Keratinocyte (primary cell): ENCODE data around the gene VN1R5. TPM values are rescaled to one million over a fixed set of nuclear protein-coding genes. Genes with fewer than 3 reads are reported as not detected.

Experiments
- DNase-seq: peaks from one replicate; pipeline ENCODE4 v3.0.0-alpha.2; 2011; ENCODE audit warnings: low read depth, missing footprints, low spot score
- FAIRE-seq: peaks from 2 replicates; lab custom pipeline; 2011; peaks lifted over from hg19 to GRCh38; lab: Jason Lieb, UNC
- H2AFZ ChIP-seq: 2 replicates; pipeline ENCODE4 v1.6.0; 2012; ENCODE audit warnings: low read length, control low read depth, inconsistent platforms; ENCODE audit not compliant: control insufficient read depth
- H3K27ac ChIP-seq: 2 replicates; pipeline ENCODE4 v1.5.1; 2011; ENCODE audit warnings: low read length; ENCODE audit not compliant: control insufficient read depth, insufficient read depth
- H3K27me3 ChIP-seq: 3 replicates; pipeline ENCODE4 v1.6.0; 2011; ENCODE audit warnings: low read length; ENCODE audit not compliant: control insufficient read depth, insufficient read depth; ENCODE audit errors: extremely low read depth
- H3K36me3 ChIP-seq, 2 experiments: 2 replicates in 1 of 2; 3 replicates in 1 of 2; pipeline ENCODE4 v1.5.1; 2011; ENCODE audit warnings: low read length in 2 of 2, mild to moderate bottlenecking in 1 of 2; ENCODE audit not compliant: control insufficient read depth in 2 of 2, insufficient read depth in 2 of 2; ENCODE audit errors: extremely low read depth in 1 of 2
- H3K4me1 ChIP-seq: 3 replicates; pipeline ENCODE4 v1.5.1; 2011; ENCODE audit warnings: low read length; ENCODE audit not compliant: control insufficient read depth, insufficient read depth; ENCODE audit errors: extremely low read depth
- H3K4me2 ChIP-seq: 3 replicates; pipeline ENCODE4 v1.6.0; 2011; ENCODE audit warnings: low read depth, low read length; ENCODE audit not compliant: control insufficient read depth, insufficient read depth; ENCODE audit errors: extremely low read depth
- H3K4me3 ChIP-seq, 3 experiments: fragments of 200-600 bp in 1 of 3; sonication (generic) in 1 of 3; 2 replicates in 2 of 3; 3 replicates in 1 of 3; pipeline ENCODE4 v1.5.1; 2011 to 2016; ENCODE audit warnings: low read length in 3 of 3, mild to moderate bottlenecking in 3 of 3, control low read depth in 2 of 3, inconsistent platforms in 1 of 3, low read depth in 1 of 3, mixed read lengths in 1 of 3, mixed run types in 1 of 3, moderate library complexity in 1 of 3; ENCODE audit not compliant: control insufficient read depth in 2 of 3, insufficient read depth in 2 of 3; ENCODE audit errors: extremely low read depth in 1 of 3
- H3K79me2 ChIP-seq: 2 replicates; pipeline ENCODE4 v1.6.0; 2012; ENCODE audit warnings: low read length; ENCODE audit not compliant: control insufficient read depth, insufficient read depth
- H3K9ac ChIP-seq: 3 replicates; pipeline ENCODE4 v1.6.0; 2011; ENCODE audit warnings: low read length; ENCODE audit not compliant: control insufficient read depth, insufficient read depth; ENCODE audit errors: extremely low read depth
- H3K9me1 ChIP-seq: 3 replicates; pipeline ENCODE4 v1.6.0; 2011; ENCODE audit warnings: low read length; ENCODE audit not compliant: control insufficient read depth, insufficient read depth; ENCODE audit errors: extremely low read depth
- H3K9me3 ChIP-seq: 2 replicates; pipeline ENCODE4 v1.5.1; 2012; ENCODE audit warnings: low read depth, low read length; ENCODE audit not compliant: control insufficient read depth
- H4K20me1 ChIP-seq: 3 replicates; pipeline ENCODE4 v1.6.0; 2011; ENCODE audit warnings: low read length; ENCODE audit not compliant: control insufficient read depth, insufficient read depth; ENCODE audit errors: extremely low read depth
- CTCF ChIP-seq, 3 experiments: IDR thresholded peaks in 1 of 3; conservative IDR thresholded peaks in 1 of 3; optimal IDR thresholded peaks in 1 of 3; 2 replicates in 2 of 3; 3 replicates in 1 of 3; pipeline versions ENCODE3 to v1.5.1; 2011; ENCODE audit warnings: low read length in 3 of 3, mild to moderate bottlenecking in 3 of 3, moderate library complexity in 2 of 3, control low read depth in 1 of 3, inconsistent platforms in 1 of 3; ENCODE audit not compliant: insufficient read depth in 2 of 3; ENCODE audit errors: extremely low read depth in 1 of 3
- EZH2 ChIP-seq: IDR thresholded peaks from one replicate; pipeline ENCODE4 v1.6.1; 2012; ENCODE audit warnings: inconsistent platforms, mild to moderate bottlenecking, low read length, moderate library complexity
- dilution Hi-C: fragments of 300-500 bp; cut with MboI; formaldehyde crosslinking; loops from one replicate; pipeline ENCODE4 v1.7.0; 2020; ENCODE audit warnings: low sequenced_read_pairs; ENCODE audit not compliant: extremely low pct_ligation_motif_present
- polyA plus RNA-seq, 5 experiments: library from polyadenylated mRNA; depleted of rRNA in 3 of 5; stranded (reverse) in 3 of 5; stranded (forward) in 1 of 5; unstranded in 1 of 5; fragments of >200 nt; gene quantifications; 1 replicate in 1 of 5; 2 replicates in 3 of 5; 3 replicates in 1 of 5; pipeline versions ENCODE4 v1.2.1 to v1.2.3, GENCODE V29; 2011 to 2012; ENCODE audit warnings: missing spikeins in 2 of 5, low read depth in 1 of 5, low replicate concordance in 1 of 5

VN1R5 gene
- polyA plus RNA-seq, 1 donor (not counting 4 experiments of a cell fraction or from before 2014, with no cell fraction given) = not detected

- no peak overlapping the region for H3K27ac ChIP-seq
- H3K4me3 ChIP-seq = no peak overlapping the region
- no peak for DNase-seq
- H3K4me2 ChIP-seq = no peak overlapping the region
- no peaks in the 10 kb centered on the region for H3K4me1 ChIP-seq
- no peaks in the 10 kb centered on the region for H3K9me3 ChIP-seq
- H3K27me3 ChIP-seq = no peaks in the 10 kb centered on the region
- no peaks in the 10 kb centered on the region for H3K36me3 ChIP-seq
- no peak for TF ChIP-seq CTCF (optimal IDR thresholded peaks at IDR 0.05 in 1 of 3, IDR thresholded peaks at IDR 0.05 in 1 of 3, conservative IDR thresholded peaks at IDR 0.05 in 1 of 3; ENCODE audit: extremely low read depth in 1 of 3, insufficient read depth in 2 of 3, low read length in 3 of 3)
- no peak for TF ChIP-seq EZH2
- H3K79me2 ChIP-seq = no peaks in the 10 kb centered on the region
- no peak for FAIRE-seq
- H3K9me1 ChIP-seq = no peaks in the 10 kb centered on the region
- H2AFZ ChIP-seq = no peak overlapping the region
- dilution Hi-C loops = no loop called here
- H4K20me1 ChIP-seq = no peaks in the 10 kb centered on the region
- H3K9ac ChIP-seq = no peak overlapping the region
Observed at GRCh38 chr1:247290576-247290975, 34.7 kb downstream of the VN1R5 start.

GRCh38 chr1:247291161-247291560 is 35.3 kb downstream of the VN1R5 start:
- no peak overlapping the region for H3K4me3 ChIP-seq
- no peaks in the 10 kb centered on the region for H3K79me2 ChIP-seq
- no peaks in the 10 kb centered on the region for H3K4me1 ChIP-seq
- H3K4me2 ChIP-seq = no peak overlapping the region
- H3K9me1 ChIP-seq = no peaks in the 10 kb centered on the region
- no peaks in the 10 kb centered on the region for H3K9me3 ChIP-seq
- DNase-seq (no peak), FAIRE-seq (no peak)
- H4K20me1 ChIP-seq = no peaks in the 10 kb centered on the region
- dilution Hi-C loops = no loop called here
- H3K9ac ChIP-seq = no peak overlapping the region
- H3K27me3 ChIP-seq = no peaks in the 10 kb centered on the region
- TF ChIP-seq EZH2 (no peak), CTCF (optimal IDR thresholded peaks at IDR 0.05 in 1 of 3, IDR thresholded peaks at IDR 0.05 in 1 of 3, conservative IDR thresholded peaks at IDR 0.05 in 1 of 3; ENCODE audit: extremely low read depth in 1 of 3, insufficient read depth in 2 of 3, low read length in 3 of 3) (no peak)
- H3K36me3 ChIP-seq = no peaks in the 10 kb centered on the region
- H3K27ac ChIP-seq = no peak overlapping the region
- H2AFZ ChIP-seq = no peak overlapping the region
